BLaER1 (cell line): Measurements from ENCODE around the gene PHEX.

Source experiments
- H3K27ac ChIP-seq: shearing (Covaris generic); formaldehyde crosslinking; 2 replicates; pipeline ENCODE4 v1.8.1; 2022
- H3K27me3 ChIP-seq: shearing (Covaris generic); formaldehyde crosslinking; 2 replicates; pipeline ENCODE4 v1.8.1; 2022
- H3K36me3 ChIP-seq: shearing (Covaris generic); formaldehyde crosslinking; 2 replicates; pipeline ENCODE4 v1.8.1; 2022
- H3K4me1 ChIP-seq: shearing (Covaris generic); formaldehyde crosslinking; 2 replicates; pipeline ENCODE4 v1.8.1; 2022
- H3K4me2 ChIP-seq: shearing (Covaris generic); formaldehyde crosslinking; 2 replicates; pipeline ENCODE4 v1.8.1; 2022
- H3K4me3 ChIP-seq: shearing (Covaris generic); formaldehyde crosslinking; 2 replicates; pipeline ENCODE4 v1.8.1; 2022
- H3K9ac ChIP-seq: shearing (Covaris generic); formaldehyde crosslinking; 2 replicates; pipeline ENCODE4 v1.8.1; 2022
- H3K9me3 ChIP-seq: shearing (Covaris generic); formaldehyde crosslinking; 2 replicates; pipeline ENCODE4 v1.8.1; 2022
- H4K20me1 ChIP-seq: shearing (Covaris generic); formaldehyde crosslinking; 2 replicates; pipeline ENCODE4 v1.8.1; 2022
- Cebpa-rat ChIP-seq: shearing (Covaris generic); IDR thresholded peaks from 2 replicates; pipeline ENCODE4 v1.8.1; 2022

Gene PHEX

DNA sequence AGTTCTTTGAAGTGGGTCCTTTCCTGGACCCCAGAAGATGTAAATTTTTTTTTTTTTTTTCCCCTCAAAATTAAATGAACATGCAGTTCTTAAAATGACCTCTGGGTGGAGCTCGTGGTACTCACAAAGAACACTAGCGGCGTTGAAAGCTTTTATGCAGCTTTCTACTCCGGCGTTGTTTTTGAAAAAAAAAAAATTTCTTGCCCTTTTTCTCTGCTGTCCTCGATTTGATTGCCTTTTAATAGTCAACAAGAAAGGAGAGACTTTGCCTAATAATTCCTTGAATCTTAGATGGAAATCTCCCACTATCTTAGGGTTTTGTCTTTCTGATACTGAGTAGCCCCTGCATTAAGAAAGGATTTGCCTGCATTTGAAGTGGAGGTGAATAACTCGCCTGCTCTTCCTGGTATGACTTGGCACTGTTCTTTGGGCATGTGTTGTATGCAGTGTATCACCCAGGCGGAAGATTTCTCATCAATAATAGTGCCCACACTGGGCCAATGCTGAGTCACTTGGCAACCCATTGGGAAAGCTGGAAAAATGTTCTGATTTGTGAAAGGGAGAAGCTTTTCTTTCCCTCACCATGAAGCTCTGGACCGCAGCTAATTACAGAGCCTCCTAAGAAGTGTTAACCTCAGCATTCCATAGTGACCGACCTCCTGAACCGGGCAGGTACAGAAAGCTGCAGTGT, 104.0 kb downstream of the PHEX start:
- no peak for TF ChIP-seq Cebpa-rat
- Histone ChIP-seq H3K4me2 (peak overlapping the region; percentile 62), H3K4me1 (peaks cover 41% of the 10 kb centered on the region), H3K27ac (peak overlapping the region; percentile 35), H3K27me3 (no peaks in the 10 kb centered on the region), H4K20me1 (no peaks in the 10 kb centered on the region), H3K36me3 (no peaks in the 10 kb centered on the region), H3K9ac (peak overlapping the region; percentile 9; the same call in 1 of the 2 replicates), H3K9me3 (no peaks in the 10 kb centered on the region), H3K4me3 (no peak overlapping the region)

DNA sequence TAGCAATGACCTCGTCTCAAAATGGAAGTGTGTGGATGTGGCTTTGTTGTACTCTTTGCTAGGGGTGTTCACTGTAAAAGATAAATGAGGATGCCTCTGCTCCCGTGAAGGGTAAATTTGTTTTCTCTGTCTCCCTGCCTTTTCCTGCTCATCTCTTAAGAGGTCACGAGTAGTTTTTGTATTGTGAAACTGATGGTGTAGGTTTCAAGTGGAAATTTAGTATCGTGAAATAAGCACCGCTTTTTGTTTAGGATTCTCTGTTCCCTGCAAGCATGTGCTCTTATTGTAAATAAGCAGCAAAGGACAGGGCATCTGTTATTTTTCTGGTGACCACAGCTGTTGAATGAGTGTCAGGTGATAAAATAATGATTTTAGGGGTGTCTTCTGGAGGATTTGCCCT, 104.6 kb downstream of the PHEX start:
- Histone ChIP-seq H3K9ac (no peak overlapping the region), H3K9me3 (no peaks in the 10 kb centered on the region), H3K27me3 (no peaks in the 10 kb centered on the region), H3K4me1 (peaks cover 41% of the 10 kb centered on the region), H3K36me3 (no peaks in the 10 kb centered on the region), H3K4me2 (peak overlapping the region; percentile 42; the same call in 1 of the 2 replicates), H4K20me1 (no peaks in the 10 kb centered on the region), H3K4me3 (no peak overlapping the region), H3K27ac (0 out of 2 replicates have a peak overlapping the region, but pooled peaks have one; percentile 35)
- no peak for TF ChIP-seq Cebpa-rat

DNA sequence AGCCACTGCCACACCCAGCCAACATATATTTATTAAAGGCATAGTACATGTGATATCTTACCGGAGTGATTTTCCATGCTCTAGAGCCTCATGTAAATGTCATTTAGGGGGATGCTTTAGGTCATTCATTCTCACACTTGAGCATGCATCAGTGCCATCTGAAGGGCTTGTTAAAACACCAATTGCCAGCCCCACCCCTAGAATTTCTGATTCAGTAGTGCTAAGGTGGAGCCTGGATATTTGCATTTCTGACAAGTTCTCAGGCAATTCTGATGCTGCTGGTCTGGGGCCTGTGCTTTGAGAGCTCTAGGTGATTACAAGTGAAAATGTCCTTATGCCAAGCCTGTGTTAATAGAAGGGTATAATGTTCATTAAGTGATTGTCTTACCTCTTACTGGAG, 107.7 kb downstream of the PHEX start:
- Histone ChIP-seq H3K27me3 (no peaks in the 10 kb centered on the region), H4K20me1 (no peaks in the 10 kb centered on the region)
- no peak for TF ChIP-seq Cebpa-rat

DNA sequence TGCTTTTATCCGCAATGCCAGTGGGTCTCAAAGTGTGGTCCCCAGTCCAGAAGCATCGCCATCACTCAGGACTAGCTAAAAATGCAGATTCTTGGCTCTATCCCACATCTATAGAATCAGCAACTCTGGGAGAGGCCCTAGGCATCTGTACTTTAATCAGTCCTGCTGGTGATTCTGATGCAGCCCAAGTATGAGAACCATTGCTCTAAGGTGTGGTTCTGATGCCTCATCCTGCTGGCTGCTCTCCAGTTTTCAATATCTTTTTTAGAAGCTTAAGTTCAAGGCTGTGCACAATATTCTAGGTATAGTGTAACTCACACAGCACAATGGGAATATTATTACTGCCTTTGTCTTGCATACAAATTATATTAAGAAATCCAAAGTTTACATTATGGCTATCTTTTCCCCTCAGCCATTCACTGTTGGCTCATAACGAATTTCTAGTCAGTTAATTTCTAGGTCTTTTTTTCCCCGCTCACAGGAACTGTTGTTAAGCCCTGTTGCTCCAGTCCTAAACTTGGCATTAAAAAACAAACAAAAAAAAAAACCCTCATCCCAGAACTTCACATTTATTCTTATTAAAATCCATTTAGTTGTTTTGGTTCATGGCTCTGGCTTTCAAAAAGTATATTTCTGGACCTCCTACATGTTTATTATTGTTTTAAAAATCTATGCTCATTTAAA, 109.1 kb downstream of the PHEX start:
- Histone ChIP-seq H3K4me1 (peaks cover 24% of the 10 kb centered on the region), H3K27me3 (no peaks in the 10 kb centered on the region), H3K9me3 (no peaks in the 10 kb centered on the region), H3K9ac (no peak overlapping the region), H3K4me3 (no peak overlapping the region), H3K4me2 (no peak overlapping the region), H4K20me1 (no peaks in the 10 kb centered on the region), H3K36me3 (no peaks in the 10 kb centered on the region), H3K27ac (no peak overlapping the region)
- TF ChIP-seq Cebpa-rat: no peak

More for the DNA sequence above, 107.7 kb downstream of the PHEX start:
- Histone ChIP-seq H3K9ac (no peak overlapping the region), H3K4me1 (peaks cover 36% of the 10 kb centered on the region), H3K4me2 (no peak overlapping the region), H3K36me3 (no peaks in the 10 kb centered on the region), H3K27ac (no peak overlapping the region), H3K9me3 (no peaks in the 10 kb centered on the region), H3K4me3 (no peak overlapping the region)

DNA sequence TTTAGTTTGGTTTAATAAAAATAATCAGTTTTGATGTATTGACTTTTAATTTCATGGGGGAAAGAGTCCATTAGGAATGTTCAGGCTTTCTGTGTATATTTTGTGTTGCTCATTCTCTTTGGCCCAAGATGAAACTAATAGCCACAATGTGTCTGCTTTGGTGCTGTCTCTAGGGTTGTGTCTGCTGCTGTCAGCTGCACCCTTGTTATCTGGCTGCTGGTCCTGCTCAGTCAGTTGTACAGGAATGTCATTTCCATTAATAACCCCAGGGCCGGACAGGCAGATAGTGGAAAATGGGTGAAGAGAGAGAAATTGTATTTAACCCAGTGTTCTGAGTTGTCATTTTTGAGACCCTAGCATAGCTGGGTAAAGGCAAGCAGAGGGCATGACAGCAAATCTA, 115.1 kb downstream of the PHEX start:
- no peak overlapping the region for H3K27ac ChIP-seq
- H3K4me3 ChIP-seq: no peak overlapping the region
- TF ChIP-seq Cebpa-rat: no peak
- H3K36me3 ChIP-seq: no peaks in the 10 kb centered on the region
- H3K9me3 ChIP-seq: peaks cover 5% of the 10 kb centered on the region
- no peak overlapping the region for H3K4me2 ChIP-seq
- H4K20me1 ChIP-seq: no peaks in the 10 kb centered on the region
- H3K9ac ChIP-seq: no peak overlapping the region
- H3K4me1 ChIP-seq: no peaks in the 10 kb centered on the region
- H3K27me3 ChIP-seq: no peaks in the 10 kb centered on the region

DNA sequence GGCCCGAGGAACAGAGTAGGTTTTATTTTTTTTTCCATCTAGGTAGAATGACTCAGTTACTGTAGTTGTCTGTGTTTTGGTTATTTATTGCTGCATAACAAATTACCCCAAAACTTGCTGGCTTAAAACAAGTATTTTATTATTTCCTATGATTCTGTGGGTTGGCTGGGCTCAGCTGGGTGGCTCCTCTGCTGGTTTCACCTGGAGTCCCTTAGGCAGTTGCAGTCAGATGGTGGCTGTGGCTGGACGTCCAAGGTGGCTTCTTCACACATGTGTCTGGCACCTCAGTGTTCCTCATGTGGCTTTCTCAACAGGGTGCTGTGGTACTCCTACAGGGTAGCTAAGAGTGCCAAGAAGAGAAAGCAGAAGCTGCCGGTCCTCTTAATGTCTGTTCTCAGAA, 115.8 kb downstream of the PHEX start:
- Histone ChIP-seq H3K36me3 (no peaks in the 10 kb centered on the region), H3K9me3 (peaks cover 5% of the 10 kb centered on the region), H3K4me2 (no peak overlapping the region), H3K4me1 (peaks cover 7% of the 10 kb centered on the region), H3K4me3 (no peak overlapping the region), H3K27ac (no peak overlapping the region), H3K27me3 (no peaks in the 10 kb centered on the region), H4K20me1 (no peaks in the 10 kb centered on the region), H3K9ac (no peak overlapping the region)
- TF ChIP-seq Cebpa-rat: no peak

DNA sequence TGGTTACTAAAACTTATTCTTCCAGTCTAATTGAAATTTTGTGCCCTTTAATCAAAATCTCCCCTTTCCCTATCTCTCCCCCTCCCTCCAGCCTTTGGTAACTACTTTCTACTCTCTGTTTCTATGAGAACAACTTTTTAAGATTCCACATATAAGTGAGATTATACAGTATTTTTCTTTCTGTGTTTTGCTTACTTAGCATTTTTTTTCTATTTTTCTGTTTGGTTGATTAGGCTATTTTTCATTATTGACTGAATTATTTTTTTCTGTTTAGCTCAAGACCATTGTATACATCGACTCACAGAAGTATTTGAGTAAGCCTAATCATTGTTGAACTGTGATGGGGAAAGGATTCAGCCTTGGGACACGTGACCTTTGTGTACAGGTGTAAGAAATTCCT, 116.4 kb downstream of the PHEX start:
- Histone ChIP-seq H3K9me3 (peaks cover 5% of the 10 kb centered on the region), H3K27ac (no peak overlapping the region), H4K20me1 (no peaks in the 10 kb centered on the region), H3K36me3 (no peaks in the 10 kb centered on the region), H3K4me1 (peaks cover 9% of the 10 kb centered on the region), H3K4me2 (no peak overlapping the region), H3K4me3 (no peak overlapping the region), H3K9ac (no peak overlapping the region), H3K27me3 (no peaks in the 10 kb centered on the region)
- TF ChIP-seq Cebpa-rat: no peak

DNA sequence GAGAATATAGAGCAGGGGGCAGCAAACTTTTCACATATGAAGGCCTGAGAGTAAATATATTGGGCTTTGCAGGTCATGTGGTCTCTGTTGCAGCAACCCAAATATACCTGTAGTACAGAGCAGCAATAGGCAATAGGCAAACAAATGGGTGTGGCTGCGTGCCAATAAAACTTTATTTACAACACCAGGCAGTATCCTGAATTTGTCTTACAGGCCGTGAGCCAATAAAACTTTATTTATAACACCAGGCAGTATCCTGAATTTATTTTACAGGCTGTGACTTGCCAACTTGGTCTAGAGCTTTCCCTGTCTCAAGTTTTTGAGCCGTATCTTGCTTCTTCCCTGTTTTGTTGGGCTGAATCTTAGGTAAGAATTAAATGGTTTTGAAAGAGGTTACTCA, 118.2 kb downstream of the PHEX start:
- H3K27ac ChIP-seq: no peak overlapping the region
- H3K9ac ChIP-seq: no peak overlapping the region
- peaks cover 5% of the 10 kb centered on the region for H3K9me3 ChIP-seq
- no peaks in the 10 kb centered on the region for H3K36me3 ChIP-seq
- TF ChIP-seq Cebpa-rat: no peak
- H4K20me1 ChIP-seq: no peaks in the 10 kb centered on the region
- H3K4me3 ChIP-seq: no peak overlapping the region
- no peak overlapping the region for H3K4me2 ChIP-seq
- peaks cover 9% of the 10 kb centered on the region for H3K4me1 ChIP-seq
- no peaks in the 10 kb centered on the region for H3K27me3 ChIP-seq

DNA sequence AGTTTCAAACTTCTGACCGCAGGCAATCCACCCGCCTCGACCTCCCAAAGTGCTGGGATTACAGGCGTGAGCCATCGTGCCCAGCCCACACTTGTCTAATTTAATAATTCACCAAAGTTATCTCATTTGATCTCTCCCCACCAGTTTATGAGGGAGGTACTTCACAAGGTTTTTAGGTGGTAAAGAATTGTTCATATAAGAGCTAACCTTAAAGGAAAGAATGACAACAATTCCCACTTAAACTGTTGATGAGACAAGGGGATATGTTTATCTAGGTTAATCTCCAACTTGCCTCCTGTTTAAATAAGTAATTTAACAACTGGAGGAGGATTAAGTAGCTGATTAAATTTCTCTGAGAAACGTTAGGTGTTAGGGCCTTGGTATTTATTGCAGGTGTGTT, 123.0 kb downstream of the PHEX start:
- Histone ChIP-seq H3K4me3 (no peak overlapping the region), H3K27ac (no peak overlapping the region), H3K9ac (no peak overlapping the region), H3K4me1 (peaks cover 9% of the 10 kb centered on the region), H3K27me3 (no peaks in the 10 kb centered on the region), H3K36me3 (no peaks in the 10 kb centered on the region), H3K9me3 (no peaks in the 10 kb centered on the region), H4K20me1 (no peaks in the 10 kb centered on the region), H3K4me2 (no peak overlapping the region)
- TF ChIP-seq Cebpa-rat: no peak

DNA sequence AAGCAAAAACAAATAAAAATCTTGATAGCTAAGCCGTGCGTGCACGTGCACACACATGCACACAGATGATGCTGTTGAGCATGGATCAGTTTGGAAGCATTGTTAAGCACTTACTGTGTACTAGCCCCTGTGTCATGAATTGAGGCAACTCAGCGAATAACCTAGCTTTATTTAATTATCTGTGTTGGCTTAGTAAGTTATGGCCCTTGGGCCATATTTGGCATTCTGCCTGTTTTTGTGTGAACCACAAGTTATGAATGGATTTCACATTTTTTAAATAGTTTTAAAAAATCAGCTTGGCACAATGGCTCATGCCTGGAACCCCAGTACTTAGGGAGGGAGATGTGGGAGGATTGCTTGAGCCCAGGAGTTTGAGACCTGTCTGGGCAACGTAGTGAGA, 126.9 kb downstream of the PHEX start:
- TF ChIP-seq Cebpa-rat: no peak
- no peaks in the 10 kb centered on the region for H3K4me1 ChIP-seq
- H3K4me2 ChIP-seq: no peak overlapping the region
- no peaks in the 10 kb centered on the region for H4K20me1 ChIP-seq
- H3K4me3 ChIP-seq: no peak overlapping the region
- no peaks in the 10 kb centered on the region for H3K36me3 ChIP-seq
- no peak overlapping the region for H3K9ac ChIP-seq
- H3K9me3 ChIP-seq: no peaks in the 10 kb centered on the region
- no peak overlapping the region for H3K27ac ChIP-seq
- no peaks in the 10 kb centered on the region for H3K27me3 ChIP-seq
